ENCODE data around the gene CC2D2A. TPM values are rescaled to one million over a fixed set of nuclear protein-coding genes. Genes with fewer than 3 reads are reported as not detected.

CC2D2A gene
- total RNA-seq, 2 donors from 2014 or later: 7.0 to 12.9 TPM

- DNase-seq: no peak
- ATAC-seq: peak in 1 of 2 donors; percentile 58
These were observed 74.6 kb downstream of the CC2D2A start for GRCh38 chr4:15544248-15544729.

GRCh38 chr4:15545371-15545770, 75.7 kb downstream of the CC2D2A start:
- no peak for ATAC-seq
- no peak for DNase-seq
- intact Hi-C loops (cut with DNase I): no loop called here

More at GRCh38 chr4:15544248-15544729, 74.6 kb downstream of the CC2D2A start:
- intact Hi-C loops (cut with DNase I): no loop called here

GRCh38 chr4:15547392-15547791, 77.7 kb downstream of the CC2D2A start:
- no peak for DNase-seq
- intact Hi-C loops (cut with DNase I): no loop called here
- ATAC-seq: no peak

- intact Hi-C loops (cut with DNase I): no loop called here
- DNase-seq: no peak
These were observed 80.8 kb downstream of the CC2D2A start for GRCh38 chr4:15550491-15550890.

GRCh38 chr4:15551740-15552446, 82.2 kb downstream of the CC2D2A start:
- DNase-seq (no peak), ATAC-seq (no peak)
- intact Hi-C loops (cut with DNase I): no loop called here

More at GRCh38 chr4:15550491-15550890, 80.8 kb downstream of the CC2D2A start:
- no peak for ATAC-seq

- no peak for ATAC-seq
- DNase-seq: no peak
- intact Hi-C loops (cut with DNase I): no loop called here
These were observed 83.1 kb downstream of the CC2D2A start for GRCh38 chr4:15552557-15553362.

GRCh38 chr4:15556511-15557092, 86.9 kb downstream of the CC2D2A start:
- intact Hi-C loops (cut with DNase I): no loop called here
- ATAC-seq (no peak), DNase-seq (no peak)

- no peak for DNase-seq
- ATAC-seq: no peak
- intact Hi-C loops (cut with DNase I): no loop called here
These were observed 88.3 kb downstream of the CC2D2A start for GRCh38 chr4:15557786-15558550.

- DNase-seq: no peak
- intact Hi-C loops (cut with DNase I): no loop called here
- ATAC-seq: no peak
These were observed 88.9 kb downstream of the CC2D2A start for GRCh38 chr4:15558561-15558960.

- peak in 1 of 2 donors; percentile 19 for ATAC-seq
- intact Hi-C loops (cut with DNase I): no loop called here
- DNase-seq: no peak
These were observed 92.4 kb downstream of the CC2D2A start for GRCh38 chr4:15562114-15562513.

- ATAC-seq: no peak
- DNase-seq: no peak
- intact Hi-C loops (cut with DNase I): no loop called here
These were observed 92.9 kb downstream of the CC2D2A start for GRCh38 chr4:15562623-15563022.

- intact Hi-C loops (cut with DNase I): no loop called here
- DNase-seq (no peak), ATAC-seq (no peak)
These were observed 94.2 kb downstream of the CC2D2A start for GRCh38 chr4:15563871-15564270.

- no peak for DNase-seq
- intact Hi-C loops (cut with DNase I): no loop called here
- ATAC-seq: no peak
These were observed 99.1 kb downstream of the CC2D2A start for GRCh38 chr4:15568821-15569220.

- ATAC-seq (no peak), DNase-seq (no peak)
- intact Hi-C loops (cut with DNase I): no loop called here
These were observed 100.1 kb downstream of the CC2D2A start for GRCh38 chr4:15569746-15570145.

- DNase-seq: no peak
- intact Hi-C loops (cut with DNase I): no loop called here
- peak in 1 of 2 donors; percentile 26 for ATAC-seq
These were observed 106.3 kb downstream of the CC2D2A start for GRCh38 chr4:15575966-15576365.

- intact Hi-C loops (cut with DNase I): no loop called here
- DNase-seq: no peak
- ATAC-seq: no peak
These were observed 107.8 kb downstream of the CC2D2A start for GRCh38 chr4:15577508-15577907.

GRCh38 chr4:15584785-15585184, 115.1 kb downstream of the CC2D2A start:
- intact Hi-C loops (cut with DNase I): no loop called here
- ATAC-seq: no peak

GRCh38 chr4:15585331-15585730, 115.6 kb downstream of the CC2D2A start:
- no peak for DNase-seq
- intact Hi-C loops (cut with DNase I): no loop called here
- ATAC-seq: no peak

More at GRCh38 chr4:15584785-15585184, 115.1 kb downstream of the CC2D2A start:
- no peak for DNase-seq

GRCh38 chr4:15586066-15586465, 116.4 kb downstream of the CC2D2A start:
- no peak for DNase-seq
- intact Hi-C loops (cut with DNase I): no loop called here
- peak in 1 of 2 donors; percentile 57 for ATAC-seq
